Measurements from ENCODE around the gene AP3M1.

GRCh38 chr10:74117738-74118137, 32.9 kb downstream of the AP3M1 start:
- TF ChIP-seq EZH2phosphoT487 (IDR thresholded peaks at IDR 0.05; ENCODE audit: insufficient read depth, low read depth) (no peak), EZH2 (IDR thresholded peaks at IDR 0.05; ENCODE audit: insufficient read depth, poor library complexity, severe bottlenecking) (no peak)

Data from GM23248 (cell line).